Endothelial cell of hepatic sinusoid (primary cell): ENCODE results near the gene SLC25A24.

Experiments
- in situ Hi-C: cut with HindIII; loops from 2 replicates; pipeline ENCODE4 v1.10.0; 2017; ENCODE audit warnings: low sequenced_read_pairs

Gene SLC25A24

GRCh38 chr1:108107658-108108057 lies 92.5 kb downstream of the SLC25A24 start:
- in situ Hi-C loops, result no loop called here

DNA sequence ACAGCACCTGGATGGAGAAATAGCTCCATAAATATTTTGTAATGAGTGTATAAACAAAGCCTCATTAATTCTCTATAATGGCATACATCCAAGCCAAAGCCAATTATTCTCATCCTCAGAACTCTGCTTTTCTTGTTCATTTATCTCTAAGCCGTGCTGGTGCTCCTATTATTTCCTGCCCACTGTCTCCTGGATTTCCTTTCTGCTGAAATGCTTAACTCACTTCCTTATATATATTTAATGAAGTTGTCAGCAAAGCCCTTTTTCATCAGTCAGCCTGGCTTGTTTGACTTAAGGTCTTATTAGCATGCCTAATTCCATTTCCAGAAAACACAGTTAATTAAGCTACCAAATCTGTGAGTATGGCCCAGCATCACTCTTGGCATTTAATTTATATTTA lies 93.4 kb downstream of the SLC25A24 start:
- in situ Hi-C loops, result no loop called here

GRCh38 chr1:108100148-108100547 lies 100.0 kb downstream of the SLC25A24 start:
- in situ Hi-C loops, result no loop called here

GRCh38 chr1:108097018-108097417 lies 103.1 kb downstream of the SLC25A24 start:
- in situ Hi-C loops, result no loop called here

GRCh38 chr1:108096089-108096488 lies 104.1 kb downstream of the SLC25A24 start:
- in situ Hi-C loops, result no loop called here

- in situ Hi-C loops, result no loop called here
These were observed 110.7 kb downstream of the SLC25A24 start for GRCh38 chr1:108089477-108089876.

DNA sequence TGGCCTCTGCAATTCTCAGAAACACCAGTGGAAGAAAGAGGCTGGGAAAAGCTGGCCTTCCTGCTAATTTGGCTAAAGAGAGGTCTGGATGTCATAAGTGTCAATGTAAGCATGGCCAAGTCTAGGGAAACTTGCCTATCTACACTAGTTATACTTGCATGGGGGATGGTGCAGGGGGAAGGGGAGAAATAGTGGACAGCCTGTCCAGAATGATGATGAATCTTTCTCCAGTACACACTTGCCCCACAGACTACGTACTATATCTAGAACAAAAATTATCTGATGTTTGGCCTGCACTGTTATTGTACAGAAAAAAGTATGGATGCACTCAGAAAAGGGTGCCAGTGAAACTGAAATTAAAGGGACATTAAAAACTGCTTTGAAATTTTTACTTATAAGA lies 114.5 kb downstream of the SLC25A24 start:
- in situ Hi-C loops, result no loop called here

DNA sequence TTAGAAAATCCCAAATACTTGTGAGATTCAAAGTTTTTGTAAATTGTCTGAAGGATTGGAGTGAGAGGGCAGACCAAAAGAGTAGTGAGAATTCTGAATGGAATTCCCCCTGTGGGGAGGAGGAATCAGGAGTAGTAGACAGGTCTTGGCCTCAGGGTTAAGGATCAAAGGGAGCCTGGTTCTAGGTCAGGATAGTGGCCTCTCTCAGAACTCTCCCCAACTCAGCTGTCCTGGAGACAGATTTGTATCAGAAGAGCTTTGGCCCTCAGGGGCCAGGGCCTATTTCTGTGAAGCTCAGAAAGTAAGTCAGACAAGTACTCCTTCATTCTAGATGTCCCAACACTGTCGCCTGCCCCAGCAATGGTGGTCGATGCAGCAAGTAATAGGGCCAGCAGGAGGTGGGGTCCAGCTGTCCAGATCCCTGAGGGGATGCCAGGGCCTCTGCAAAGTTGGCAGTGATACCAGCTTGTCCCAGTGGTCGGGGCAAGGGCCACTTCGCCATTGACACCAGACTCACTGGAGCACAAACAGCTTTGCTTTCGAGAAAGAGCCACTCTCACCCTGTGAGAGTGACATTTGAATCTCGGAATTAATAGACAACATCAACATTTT lies 115.2 kb downstream of the SLC25A24 start:
- in situ Hi-C loops, result no loop called here
